Smooth muscle cell (in vitro differentiated cells): Measurements from ENCODE around the gene NDUFS5. TPM values are rescaled to one million over a fixed set of nuclear protein-coding genes. Genes with fewer than 3 reads are reported as not detected.

Experiments used
- DNase-seq: peaks from one replicate; lab custom pipeline; 2025; ENCODE audit not compliant: unreplicated experiment; lab: John Stamatoyannopoulos, UW
- H2AFZ ChIP-seq: fragments of 200-600 bp; sonication (generic); 2 replicates; pipeline ENCODE4 v1.6.0; 2016; ENCODE audit warnings: antibody characterized with exemption, low read depth, mild to moderate bottlenecking
- H3F3A ChIP-seq: fragments of 200-600 bp; sonication (generic); 2 replicates; pipeline ENCODE4 v1.6.0; 2017; ENCODE audit warnings: antibody characterized with exemption, low read depth
- H3K27ac ChIP-seq: fragments of 200-600 bp; sonication (generic); 2 replicates; pipeline ENCODE4 v1.5.1; 2016; ENCODE audit warnings: low read depth, mild to moderate bottlenecking
- H3K27me3 ChIP-seq: fragments of 200-600 bp; sonication (generic); 2 replicates; pipeline ENCODE4 v1.6.1; 2016; ENCODE audit warnings: low read depth, mild to moderate bottlenecking
- H3K36me3 ChIP-seq: fragments of 200-600 bp; sonication (generic); 2 replicates; pipeline ENCODE4 v1.5.1; 2016; ENCODE audit warnings: low read depth
- H3K4me1 ChIP-seq: fragments of 200-600 bp; sonication (generic); 2 replicates; pipeline ENCODE4 v1.5.1; 2016; ENCODE audit warnings: low read depth
- H3K4me2 ChIP-seq: fragments of 200-600 bp; sonication (generic); 2 replicates; pipeline ENCODE4 v1.6.0; 2016; ENCODE audit warnings: mild to moderate bottlenecking
- H3K4me3 ChIP-seq: fragments of 200-600 bp; sonication (generic); 2 replicates; pipeline ENCODE4 v1.5.1; 2016; ENCODE audit warnings: mild to moderate bottlenecking
- H3K79me2 ChIP-seq: fragments of 200-600 bp; sonication (generic); 2 replicates; pipeline ENCODE4 v1.6.0; 2016; ENCODE audit warnings: low read depth, mild to moderate bottlenecking
- H3K9ac ChIP-seq: fragments of 200-600 bp; sonication (generic); 2 replicates; pipeline ENCODE4 v1.6.0; 2016; ENCODE audit warnings: low read depth
- H3K9me3 ChIP-seq: fragments of 200-600 bp; sonication (generic); replicated peaks from 2 replicates; pipeline ENCODE4 v1.5.1; 2016; ENCODE audit warnings: low read depth
- H4K20me1 ChIP-seq: fragments of 200-600 bp; sonication (generic); 2 replicates; pipeline ENCODE4 v1.6.0; 2016; ENCODE audit warnings: low read depth
- CTCF ChIP-seq: fragments of 200-600 bp; sonication (generic); IDR thresholded peaks from 2 replicates; pipeline ENCODE4 v1.5.1; 2017; ENCODE audit warnings: borderline replicate concordance, mild to moderate bottlenecking, antibody characterized with exemption; ENCODE audit not compliant: insufficient read depth, poor library complexity, severe bottlenecking
- WGBS: methylation state at CpG from one replicate; pipeline ENCODE4 v1.1.7; 2016; ENCODE audit warnings: low lambda C conversion rate; 5-methylcytosine and 5-hydroxymethylcytosine counted together
- polyA plus RNA-seq: library from polyadenylated mRNA; unstranded; fragments of >200 nt; fragmentation: Nextera tagmentation; extraction: Ambion mirVana; gene quantifications from 2 replicates; pipeline ENCODE4 v1.2.1, GENCODE V29; 2016
- total RNA-seq: library from RNA; depleted of rRNA; stranded (reverse); fragments of >200 nt; gene quantifications from 2 replicates; pipeline ENCODE4 v1.2.3, GENCODE V29; 2014

The NDUFS5 gene
- total and polyA plus RNA-seq, 2 experiments from 2014 or later = 831 to 884 TPM

- no peak for TF ChIP-seq CTCF
- Histone ChIP-seq H3K79me2 (no peaks in the 10 kb centered on the region), H3K4me1 (peaks cover 12% of the 10 kb centered on the region), H2AFZ (no peak overlapping the region), H3K9me3 (no peaks in the 10 kb centered on the region), H4K20me1 (no peaks in the 10 kb centered on the region), H3K4me3 (no peak overlapping the region), H3K4me2 (no peak overlapping the region), H3K27ac (no peak overlapping the region), H3K36me3 (no peaks in the 10 kb centered on the region), H3K9ac (no peak overlapping the region), H3K27me3 (peaks cover 51% of the 10 kb centered on the region), H3F3A (no peaks in the 10 kb centered on the region)
- no peak for DNase-seq
- 93% methylated on average over 16 of the region's 17 CpGs for WGBS
Measured at GRCh38 chr1:39084191-39084590, 58.0 kb downstream of the NDUFS5 start.

Other genes with a start within 250 kb of the NDUFS5 start
- gene RRAGC, start 166.6 kb upstream of the NDUFS5 start, total RNA-seq = 13.2 and 16.6 TPM in 2 replicates
- 12.0 and 13.3 TPM in 2 replicates for gene RRAGC, start 166.6 kb upstream of the NDUFS5 start, polyA plus RNA-seq
- gene MYCBP, start 153.0 kb upstream of the NDUFS5 start, total RNA-seq = 17.1 and 33.7 TPM in 2 replicates
- 34.0 and 44.0 TPM in 2 replicates for gene MYCBP, start 153.0 kb upstream of the NDUFS5 start, polyA plus RNA-seq
- not detected in 2 replicates for gene GJA9, start 144.8 kb upstream of the NDUFS5 start, total RNA-seq
- gene GJA9, start 144.8 kb upstream of the NDUFS5 start, polyA plus RNA-seq = 0.14 TPM in 1 of 2 replicates, not detected in the other
- gene RHBDL2, start 84.5 kb upstream of the NDUFS5 start, total RNA-seq = not detected in 2 replicates
- gene RHBDL2, start 84.5 kb upstream of the NDUFS5 start, polyA plus RNA-seq = 0.27 TPM in 1 of 2 replicates, not detected in the other
- gene AKIRIN1, start 35.1 kb upstream of the NDUFS5 start, total RNA-seq = 64.5 and 78.3 TPM in 2 replicates
- 68.6 and 70.4 TPM in 2 replicates for gene AKIRIN1, start 35.1 kb upstream of the NDUFS5 start, polyA plus RNA-seq
- 186 and 195 TPM in 2 replicates for gene MACF1, start 178.3 kb downstream of the NDUFS5 start, total RNA-seq
- gene MACF1, start 178.3 kb downstream of the NDUFS5 start, polyA plus RNA-seq = 36.9 and 71.9 TPM in 2 replicates